ENCODE results near the gene TRIM69.

TRIM69 gene

DNA sequence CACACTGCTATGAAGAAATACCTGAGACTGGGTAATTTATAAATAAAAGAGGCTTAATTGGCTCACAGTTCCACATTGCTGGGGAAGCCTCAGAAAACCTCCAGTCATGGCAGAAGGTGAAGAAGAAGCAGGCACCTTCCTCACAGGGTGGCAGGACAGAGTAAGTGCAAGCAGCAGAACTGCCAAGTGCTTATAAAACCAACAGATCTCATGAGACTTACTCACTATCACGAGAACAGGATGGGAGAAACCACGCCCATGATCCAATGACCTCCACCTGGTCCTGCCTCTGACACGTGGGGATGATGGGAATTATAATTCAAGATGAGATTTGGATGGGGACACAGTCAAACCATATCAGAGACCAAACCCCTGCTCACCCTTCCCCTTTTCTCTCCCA is 75.0 kb downstream of the TRIM69 start:
- Histone ChIP-seq H3K36me3 (ENCODE audit: control insufficient read depth, low read length) (no peaks in the 10 kb centered on the region), H4K20me1 (ENCODE audit: control insufficient read depth, insufficient read depth, low read depth, low read length) (no peaks in the 10 kb centered on the region), H3K4me1 (ENCODE audit: control insufficient read depth, low read length) (no peaks in the 10 kb centered on the region), H3K27me3 (ENCODE audit: control insufficient read depth, low read length) (peaks cover 35% of the 10 kb centered on the region), H3K79me2 (ENCODE audit: control insufficient read depth, low read length) (no peaks in the 10 kb centered on the region), H3K9me2 (replicated peaks; ENCODE audit: control insufficient read depth, low read length) (no peaks in the 10 kb centered on the region), H3K4me3 (ENCODE audit: low read length) (no peak overlapping the region), H3K4me2 (ENCODE audit: low read length) (no peak overlapping the region), H3K9me3 (ENCODE audit: control insufficient read depth, insufficient read depth, low read length) (no peaks in the 10 kb centered on the region), H3K27ac (ENCODE audit: low read depth, low read length) (no peak overlapping the region), H3F3A (ENCODE audit: control insufficient read depth, insufficient read depth) (no peaks in the 10 kb centered on the region)
- no peak for TF ChIP-seq EZH2phosphoT487 (IDR thresholded peaks at IDR 0.05; ENCODE audit: borderline replicate concordance, low read length)
- TF ChIP-seq, protein P1, sequence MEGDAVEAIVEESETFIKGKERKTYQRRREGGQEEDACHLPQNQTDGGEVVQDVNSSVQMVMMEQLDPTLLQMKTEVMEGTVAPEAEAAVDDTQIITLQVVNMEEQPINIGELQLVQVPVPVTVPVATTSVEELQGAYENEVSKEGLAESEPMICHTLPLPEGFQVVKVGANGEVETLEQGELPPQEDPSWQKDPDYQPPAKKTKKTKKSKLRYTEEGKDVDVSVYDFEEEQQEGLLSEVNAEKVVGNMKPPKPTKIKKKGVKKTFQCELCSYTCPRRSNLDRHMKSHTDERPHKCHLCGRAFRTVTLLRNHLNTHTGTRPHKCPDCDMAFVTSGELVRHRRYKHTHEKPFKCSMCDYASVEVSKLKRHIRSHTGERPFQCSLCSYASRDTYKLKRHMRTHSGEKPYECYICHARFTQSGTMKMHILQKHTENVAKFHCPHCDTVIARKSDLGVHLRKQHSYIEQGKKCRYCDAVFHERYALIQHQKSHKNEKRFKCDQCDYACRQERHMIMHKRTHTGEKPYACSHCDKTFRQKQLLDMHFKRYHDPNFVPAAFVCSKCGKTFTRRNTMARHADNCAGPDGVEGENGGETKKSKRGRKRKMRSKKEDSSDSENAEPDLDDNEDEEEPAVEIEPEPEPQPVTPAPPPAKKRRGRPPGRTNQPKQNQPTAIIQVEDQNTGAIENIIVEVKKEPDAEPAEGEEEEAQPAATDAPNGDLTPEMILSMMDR (IDR thresholded peaks at IDR 0.05; ENCODE audit: low read depth, low read length, poor library complexity, severe bottlenecking), result no peak

DNA sequence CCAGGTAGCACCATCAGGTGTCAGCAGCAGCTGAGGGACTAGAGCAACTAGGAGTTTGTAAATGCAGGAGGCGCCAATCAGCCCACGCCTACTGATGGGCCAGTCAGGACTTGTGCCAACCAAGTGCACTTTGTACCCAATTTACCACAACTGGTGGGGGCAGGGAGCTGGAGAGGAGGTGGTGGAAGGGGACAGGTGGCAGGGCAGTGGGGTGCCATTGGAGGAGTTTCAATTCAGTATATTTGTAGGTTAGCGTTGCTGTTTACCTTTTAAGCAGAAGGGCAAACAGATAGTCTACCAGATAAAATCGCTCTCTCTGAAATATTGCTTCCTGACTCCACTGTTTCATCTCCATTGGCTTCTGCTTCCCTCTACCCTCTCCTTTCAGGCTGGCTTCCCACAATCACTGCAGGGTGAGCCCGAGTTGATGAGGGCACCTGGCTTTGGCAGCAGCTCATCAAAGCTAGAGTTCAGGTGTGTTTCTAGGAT is 75.7 kb downstream of the TRIM69 start:
- no peak overlapping the region for H3K4me2 ChIP-seq (ENCODE audit: low read length)

DNA sequence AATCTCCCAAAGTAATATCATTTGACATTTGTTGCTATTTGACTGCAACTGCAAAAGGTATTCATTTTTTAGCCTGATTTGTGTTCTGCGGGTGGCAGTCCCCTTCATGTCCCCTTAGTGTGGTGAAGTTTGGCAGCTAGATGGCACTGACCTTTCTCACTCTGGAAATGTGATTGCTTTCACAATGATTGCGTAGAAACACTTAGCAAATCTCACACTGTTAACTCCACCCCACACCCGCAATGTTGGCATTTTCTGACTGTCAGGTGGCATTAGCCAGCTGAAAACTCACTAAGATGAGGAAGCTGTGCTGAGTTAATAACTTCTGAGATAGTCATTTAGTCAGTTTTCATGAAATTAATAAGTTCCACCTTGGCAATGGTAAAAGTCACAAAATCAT is 76.9 kb downstream of the TRIM69 start:
- Histone ChIP-seq H3K9me3 (ENCODE audit: control insufficient read depth, insufficient read depth, low read length) (no peaks in the 10 kb centered on the region), H3K79me2 (ENCODE audit: control insufficient read depth, low read length) (no peaks in the 10 kb centered on the region), H3F3A (ENCODE audit: control insufficient read depth, insufficient read depth) (no peaks in the 10 kb centered on the region), H3K4me1 (ENCODE audit: control insufficient read depth, low read length) (no peaks in the 10 kb centered on the region), H4K20me1 (ENCODE audit: control insufficient read depth, insufficient read depth, low read depth, low read length) (no peaks in the 10 kb centered on the region), H3K9me2 (replicated peaks; ENCODE audit: control insufficient read depth, low read length) (no peaks in the 10 kb centered on the region), H3K4me3 (ENCODE audit: low read length) (no peak overlapping the region), H3K4me2 (ENCODE audit: low read length) (no peak overlapping the region), H3K27me3 (ENCODE audit: control insufficient read depth, low read length) (peaks cover 28% of the 10 kb centered on the region), H3K27ac (ENCODE audit: low read depth, low read length) (no peak overlapping the region), H3K36me3 (ENCODE audit: control insufficient read depth, low read length) (no peaks in the 10 kb centered on the region)
- TF ChIP-seq EZH2phosphoT487 (IDR thresholded peaks at IDR 0.05; ENCODE audit: borderline replicate concordance, low read length), result no peak
- TF ChIP-seq, protein P1 (IDR thresholded peaks at IDR 0.05; ENCODE audit: low read depth, low read length, poor library complexity, severe bottlenecking), result no peak

More for the DNA sequence above, 75.7 kb downstream of the TRIM69 start:
- H3K4me3 ChIP-seq (ENCODE audit: low read length), result no peak overlapping the region
- no peak overlapping the region for H3K27ac ChIP-seq (ENCODE audit: low read depth, low read length)
- no peaks in the 10 kb centered on the region for H3K9me2 ChIP-seq (replicated peaks; ENCODE audit: control insufficient read depth, low read length)
- no peaks in the 10 kb centered on the region for H3F3A ChIP-seq (ENCODE audit: control insufficient read depth, insufficient read depth)
- H3K79me2 ChIP-seq (ENCODE audit: control insufficient read depth, low read length), result no peaks in the 10 kb centered on the region
- no peaks in the 10 kb centered on the region for H3K9me3 ChIP-seq (ENCODE audit: control insufficient read depth, insufficient read depth, low read length)
- H3K4me1 ChIP-seq (ENCODE audit: control insufficient read depth, low read length), result no peaks in the 10 kb centered on the region
- no peaks in the 10 kb centered on the region for H3K36me3 ChIP-seq (ENCODE audit: control insufficient read depth, low read length)
- no peaks in the 10 kb centered on the region for H4K20me1 ChIP-seq (ENCODE audit: control insufficient read depth, insufficient read depth, low read depth, low read length)
- H3K27me3 ChIP-seq (ENCODE audit: control insufficient read depth, low read length), result peaks cover 30% of the 10 kb centered on the region
- TF ChIP-seq, protein P1 (IDR thresholded peaks at IDR 0.05; ENCODE audit: low read depth, low read length, poor library complexity, severe bottlenecking), result no peak
- no peak for TF ChIP-seq EZH2phosphoT487 (IDR thresholded peaks at IDR 0.05; ENCODE audit: borderline replicate concordance, low read length)

Data from DOHH2 (cell line).